ENCODE data around the gene ZNF683.

GRCh38 chr1:26404641-26405040 is 32.1 kb upstream of the ZNF683 start:
- no peak for TF ChIP-seq CTCF (IDR thresholded peaks at IDR 0.05)
- TF ChIP-seq POLR2A (IDR thresholded peaks at IDR 0.05), result no peak
